EH (cell line): ENCODE data around the gene OLFML2A.
A peak's percentile ranks its signal among the peaks of the same experiment; 100 is the strongest.
"Not testable (repeated sequence)": the region's sequence is repeated elsewhere in the genome, so short reads cannot be mapped to it uniquely, and the experiment has no call there.

ENCODE experiments used
- DNase-seq: peaks from one replicate; pipeline ENCODE4 v3.0.0-alpha.2; 2015; ENCODE audit warnings: low read depth

The OLFML2A gene

DNA sequence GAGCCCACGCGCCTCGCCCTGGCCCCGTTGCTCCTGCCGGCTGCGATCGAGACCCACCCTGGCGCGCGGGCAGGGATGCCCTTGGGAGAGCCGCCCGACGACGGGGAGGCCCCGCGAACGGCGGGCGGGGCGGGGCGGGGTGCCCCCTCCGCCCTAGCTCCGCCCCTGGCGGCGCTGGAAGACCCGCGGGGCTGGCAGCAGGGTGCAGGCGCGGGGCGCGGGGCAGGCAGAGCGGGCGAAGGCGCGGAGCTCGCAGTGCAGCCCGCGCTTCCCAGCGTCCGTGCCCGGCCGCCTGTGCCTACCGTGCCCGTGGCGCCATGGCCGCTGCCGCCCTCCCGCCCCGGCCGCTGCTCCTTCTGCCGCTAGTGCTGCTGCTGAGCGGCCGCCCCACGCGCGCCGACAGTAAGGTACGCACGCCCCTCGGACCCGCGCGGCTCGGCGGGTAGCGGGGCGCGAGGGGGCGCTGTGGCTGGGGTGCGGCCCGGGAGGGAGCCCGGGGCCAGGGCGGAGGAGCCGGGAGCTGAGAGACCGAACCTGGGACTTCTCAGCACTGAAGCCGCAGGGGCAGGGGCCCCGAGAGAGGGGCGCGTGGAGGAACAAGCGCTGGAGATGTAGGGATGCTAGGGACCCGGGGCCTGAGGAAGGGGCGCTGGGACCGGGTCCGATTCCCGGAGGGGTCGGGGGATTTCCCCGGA lies at the start of gene OLFML2A:
OLFML2A (plus strand) TSS at position 180 of the 695 bp plus-strand sequence; CDS start at position 318, 138 bp downstream.
- peak; percentile 37 for DNase-seq

DNA sequence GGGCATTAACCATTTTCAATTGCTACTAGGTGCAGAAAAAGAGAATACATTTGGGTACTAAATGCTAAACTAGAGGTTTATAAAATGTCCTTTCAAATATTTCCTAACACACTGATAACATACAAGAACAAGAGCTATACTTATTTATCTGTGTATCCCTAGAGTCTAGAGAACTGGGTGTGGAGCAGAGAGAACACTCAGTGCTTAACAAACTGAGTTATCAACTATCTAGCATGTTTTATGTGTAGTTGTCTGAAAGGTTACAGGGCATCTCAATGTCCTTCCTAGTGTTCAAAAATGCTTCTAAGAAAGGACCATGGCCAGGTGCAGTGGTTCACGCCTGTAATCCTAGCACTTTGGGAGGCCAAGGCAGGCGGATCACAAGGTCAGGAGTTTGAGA lies 46.2 kb upstream of the OLFML2A start:
- no peak for DNase-seq

DNA sequence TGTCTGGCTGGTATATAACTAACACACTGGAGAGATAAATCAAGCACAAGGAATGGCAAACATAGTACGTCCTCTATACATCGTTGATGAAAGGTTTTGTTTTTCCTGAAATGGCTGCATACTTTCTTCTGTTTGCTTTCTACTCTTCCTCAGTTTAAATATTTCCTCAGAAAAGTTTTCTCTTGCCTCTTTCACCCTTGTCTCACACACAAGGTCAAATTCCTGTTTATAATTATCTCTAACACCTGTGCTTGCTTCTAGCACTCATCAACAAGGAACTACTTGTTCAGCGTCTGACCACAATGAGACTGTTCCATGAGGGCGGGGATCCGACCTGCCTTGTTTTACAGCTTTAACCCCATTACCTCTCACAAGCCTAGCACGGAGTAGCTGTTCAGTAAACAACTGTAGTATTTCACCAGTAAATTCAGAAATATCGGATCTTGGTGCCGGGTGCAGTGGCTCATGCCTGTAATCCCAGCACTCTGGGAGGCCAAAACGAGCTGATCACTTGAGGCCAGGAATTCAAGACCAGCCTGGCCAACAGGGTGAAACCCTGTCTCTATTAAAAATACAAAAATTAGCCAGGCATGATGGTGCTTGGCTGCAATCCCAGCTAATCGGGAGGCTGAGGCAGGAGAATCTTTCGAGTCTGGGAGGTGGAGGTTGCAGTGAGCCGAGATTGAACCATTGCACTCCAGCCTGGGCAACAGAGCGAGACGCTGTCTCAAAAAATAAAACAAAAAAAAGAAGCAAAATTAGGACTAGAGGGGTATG lies 42.8 kb upstream of the OLFML2A start:
- DNase-seq: no peak

DNA sequence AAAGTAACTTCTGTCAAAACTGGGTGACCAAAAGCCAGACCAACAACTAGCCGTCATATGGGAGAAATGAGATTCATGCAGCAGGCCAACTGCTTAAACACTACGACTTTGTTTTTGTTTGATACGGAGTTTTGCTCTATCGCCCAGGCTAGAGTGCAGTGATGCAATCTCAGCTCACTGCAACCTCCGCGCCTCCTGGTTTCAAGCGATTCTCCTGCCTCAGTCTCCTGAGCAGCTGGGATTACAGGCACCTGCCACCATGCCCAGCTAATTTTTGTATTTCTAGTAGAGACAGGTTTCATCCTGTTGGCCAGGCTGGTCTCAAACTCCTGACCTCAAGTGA lies 42.2 kb upstream of the OLFML2A start:
- not testable (repeated sequence) for DNase-seq

DNA sequence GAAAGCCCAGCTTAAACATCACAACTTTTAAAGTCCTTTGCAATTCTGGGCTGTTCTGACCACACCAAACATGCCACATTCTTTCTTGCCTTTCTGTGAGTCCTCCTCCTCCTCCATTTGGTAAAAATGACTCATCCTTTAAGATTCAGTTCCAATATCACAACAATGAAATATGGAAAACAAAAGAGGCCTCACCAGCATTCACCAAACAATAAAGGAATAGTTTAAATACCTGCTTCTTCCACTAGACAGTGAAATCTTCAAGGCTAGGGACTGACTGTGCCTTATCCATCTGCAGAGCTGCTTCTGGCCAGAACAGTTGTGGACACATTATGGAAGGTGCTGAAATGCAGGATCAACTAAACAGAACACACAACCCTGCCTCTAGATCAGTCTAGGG lies 41.8 kb upstream of the OLFML2A start:
- peak; percentile 77 for DNase-seq

DNA sequence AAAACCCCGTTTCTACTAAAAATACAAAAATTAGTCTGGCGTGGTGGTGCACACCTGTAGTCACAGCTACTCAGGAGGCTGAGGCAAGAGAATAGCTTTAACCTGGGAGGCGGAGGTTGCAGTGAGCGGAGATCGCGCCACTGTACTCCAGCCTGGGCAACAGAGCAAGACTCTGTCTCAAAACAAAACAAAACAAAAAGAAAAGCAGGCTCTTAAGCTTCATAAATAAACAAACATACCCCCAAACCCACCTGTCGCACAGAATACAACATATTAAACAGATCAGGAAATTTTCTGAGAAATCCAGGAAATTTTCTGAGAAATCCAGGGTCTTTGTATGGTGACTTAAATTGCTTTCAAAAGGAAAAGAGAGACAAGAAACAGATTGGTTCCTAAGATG lies 38.9 kb upstream of the OLFML2A start:
- DNase-seq: not testable (repeated sequence)

DNA sequence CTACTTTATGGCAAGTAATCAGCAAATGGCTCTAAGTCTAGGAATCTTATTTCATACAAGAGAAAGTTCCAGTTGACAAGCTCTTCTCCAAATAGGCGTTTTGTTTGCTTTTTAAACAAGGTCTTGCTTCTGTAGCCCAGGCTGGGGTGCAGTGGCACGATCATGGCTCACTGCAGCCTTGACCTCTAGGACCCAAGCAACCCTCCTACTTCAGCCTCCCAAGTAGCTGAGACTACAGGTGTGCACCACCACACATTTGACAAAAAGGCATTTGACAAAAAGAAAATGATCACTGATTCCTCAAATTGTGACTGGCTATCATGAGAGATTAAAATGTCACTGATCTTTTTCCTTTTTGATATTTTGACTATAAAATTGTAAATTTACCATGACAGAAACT lies 37.6 kb upstream of the OLFML2A start:
- DNase-seq: no peak

DNA sequence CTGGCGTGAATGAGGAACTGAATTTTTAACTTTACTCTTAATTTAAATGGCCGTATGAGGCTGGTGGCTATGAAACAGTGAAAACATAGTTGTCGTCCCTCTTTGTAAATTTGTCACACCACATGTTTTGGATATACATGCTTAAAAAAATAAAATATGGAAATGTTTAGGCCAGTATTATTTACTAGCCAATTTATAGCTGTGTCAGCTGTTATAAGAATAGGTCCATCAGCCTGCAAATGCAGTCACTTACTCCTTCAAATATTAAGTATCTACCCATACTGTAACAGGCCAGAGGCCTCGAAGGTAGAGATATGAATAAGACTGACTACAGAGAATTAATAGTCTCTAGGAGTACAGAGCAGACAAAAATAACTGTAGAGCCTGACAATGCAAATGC lies 35.8 kb upstream of the OLFML2A start:
- DNase-seq: no peak

DNA sequence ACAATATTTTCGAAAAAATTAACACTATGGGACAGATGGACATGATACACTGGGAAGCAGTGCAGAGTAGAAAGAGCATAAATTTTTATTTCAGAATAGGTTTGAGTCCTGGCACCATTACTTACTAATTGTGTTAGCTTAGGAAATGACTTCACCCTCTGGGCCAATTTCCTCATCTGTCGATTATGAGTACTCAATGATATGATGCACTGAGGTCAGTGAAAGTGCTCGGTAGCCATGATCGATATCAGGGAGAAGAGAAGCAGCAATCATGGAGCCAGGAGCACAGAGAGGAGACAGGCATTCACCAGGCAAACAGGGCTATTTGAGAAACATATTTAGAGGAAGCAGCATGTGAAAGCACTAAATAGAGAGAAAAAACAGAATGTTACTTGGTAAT lies 35.3 kb upstream of the OLFML2A start:
- DNase-seq: no peak

DNA sequence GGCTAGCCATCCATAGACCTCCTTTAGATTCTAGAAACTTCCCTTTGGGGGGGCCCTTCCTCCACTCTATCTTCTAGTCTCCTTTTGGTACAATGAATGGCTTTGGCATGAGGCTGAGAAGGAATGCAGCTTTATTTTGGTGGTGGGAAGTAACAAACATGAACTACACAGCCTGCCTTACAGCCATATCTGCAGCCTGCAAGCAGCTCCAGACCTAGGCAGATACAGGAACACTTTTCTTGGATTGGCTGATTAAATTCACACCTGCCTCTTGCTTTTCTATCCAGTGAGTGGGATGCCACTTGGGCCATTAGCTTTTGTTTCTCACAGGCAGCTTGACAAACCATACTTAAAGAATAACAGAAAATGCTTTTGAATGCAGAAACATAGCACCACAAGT lies 34.0 kb upstream of the OLFML2A start:
- no peak for DNase-seq

DNA sequence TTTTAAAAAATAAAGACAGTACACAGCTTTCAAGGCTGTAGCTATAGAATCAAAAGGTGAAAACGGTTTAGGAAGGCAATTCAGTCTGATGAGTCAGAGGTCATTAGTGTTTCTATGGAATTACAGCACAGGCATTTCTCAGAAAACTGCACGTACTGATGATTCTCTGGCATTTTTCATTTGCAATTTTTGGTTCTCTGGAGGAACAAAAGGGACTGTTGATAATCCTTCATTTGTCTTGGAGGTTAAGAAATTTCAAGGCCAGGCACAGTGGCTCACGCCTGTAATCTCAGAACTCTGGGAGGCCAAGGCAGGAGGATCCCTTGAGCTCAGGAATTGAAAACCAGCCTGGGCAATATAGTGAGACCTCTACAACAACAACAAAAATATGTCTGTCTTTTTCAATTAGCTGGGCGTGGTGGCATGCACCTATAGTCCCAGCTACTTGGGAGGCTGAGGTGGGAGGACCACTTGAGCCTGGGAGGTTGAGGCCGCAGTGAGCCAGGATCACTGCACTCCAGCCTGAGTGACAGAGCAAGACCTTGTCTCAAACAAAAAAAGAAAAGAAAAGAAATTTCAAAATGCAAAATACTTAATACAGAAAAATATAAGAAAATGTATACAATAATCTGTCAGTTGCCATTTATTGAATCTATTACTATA lies 33.1 kb upstream of the OLFML2A start:
- DNase-seq: peak; percentile 53

DNA sequence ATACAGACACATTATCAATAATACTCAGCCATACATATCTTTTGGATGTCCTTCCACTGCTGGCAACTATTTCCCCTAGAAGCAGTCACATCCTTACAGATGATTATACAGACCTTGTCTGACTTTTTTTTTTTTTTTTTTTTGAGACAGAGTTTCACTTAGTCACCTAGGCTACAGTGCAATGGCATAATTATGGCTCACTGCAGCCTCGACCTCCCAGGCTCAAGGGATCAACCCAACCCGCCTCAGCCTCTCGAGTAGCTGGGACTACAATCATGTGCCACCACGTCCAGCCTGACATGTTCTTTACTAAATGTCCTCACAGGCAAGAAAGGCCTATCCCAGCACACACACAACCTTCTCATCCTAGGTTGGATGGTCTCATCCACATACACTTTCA lies 29.9 kb upstream of the OLFML2A start:
- DNase-seq: no peak

DNA sequence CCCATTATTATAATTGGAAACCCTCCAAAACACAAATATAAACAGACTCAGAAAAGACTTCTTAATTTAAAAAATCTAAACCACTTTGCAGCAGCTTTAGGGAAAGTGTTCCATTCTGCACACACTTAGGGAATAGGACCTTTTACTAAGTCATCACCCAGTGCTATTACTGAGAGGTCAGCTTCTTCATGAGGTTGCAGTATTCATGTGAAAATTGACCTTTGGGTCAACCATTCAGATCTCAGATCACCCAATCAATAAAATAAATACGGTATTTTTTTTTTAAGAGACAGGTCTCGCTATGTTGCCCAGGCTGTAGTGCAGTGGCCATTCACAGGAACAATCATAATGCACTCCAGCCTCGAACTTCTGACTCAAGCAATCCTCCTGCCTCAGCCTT lies 27.6 kb upstream of the OLFML2A start:
- no peak for DNase-seq

DNA sequence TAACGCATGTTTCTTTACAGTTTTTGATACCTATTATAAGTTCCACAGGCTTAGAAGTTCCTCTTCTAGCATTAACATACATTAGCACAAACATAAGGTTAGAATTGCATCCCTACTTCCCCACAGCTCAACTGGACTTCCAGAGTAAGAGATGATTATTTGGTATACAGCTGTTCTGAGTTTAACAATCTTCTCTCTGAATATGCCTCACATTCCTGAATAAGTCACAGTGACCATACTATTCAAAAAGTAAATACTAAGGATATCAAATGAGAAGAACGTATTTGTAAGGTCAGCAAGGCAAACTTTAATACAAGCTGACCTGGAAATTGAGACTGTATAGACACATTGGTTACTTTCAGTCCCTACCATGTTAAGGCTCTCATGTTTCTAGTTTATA lies 27.2 kb upstream of the OLFML2A start:
- peak; percentile 59 for DNase-seq

DNA sequence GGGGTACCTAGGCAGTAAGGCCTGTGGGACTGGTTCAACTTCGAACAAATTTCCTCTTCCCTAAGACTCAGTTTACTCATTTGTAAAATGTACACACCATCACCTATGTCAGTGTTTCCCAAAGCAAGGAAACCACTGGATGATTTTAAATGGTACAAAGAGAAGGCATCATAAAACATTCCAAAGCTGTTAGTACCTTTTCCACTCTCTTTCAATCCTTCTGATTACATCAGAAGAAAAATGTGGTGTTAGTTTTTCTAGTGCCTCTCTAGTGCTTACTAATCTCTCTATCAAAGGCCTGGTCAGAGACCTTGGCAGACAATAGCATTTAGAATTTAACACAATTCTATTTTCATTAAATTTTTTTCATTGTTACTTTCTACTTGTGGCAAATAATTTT lies 24.0 kb upstream of the OLFML2A start:
- peak; percentile 79 for DNase-seq

DNA sequence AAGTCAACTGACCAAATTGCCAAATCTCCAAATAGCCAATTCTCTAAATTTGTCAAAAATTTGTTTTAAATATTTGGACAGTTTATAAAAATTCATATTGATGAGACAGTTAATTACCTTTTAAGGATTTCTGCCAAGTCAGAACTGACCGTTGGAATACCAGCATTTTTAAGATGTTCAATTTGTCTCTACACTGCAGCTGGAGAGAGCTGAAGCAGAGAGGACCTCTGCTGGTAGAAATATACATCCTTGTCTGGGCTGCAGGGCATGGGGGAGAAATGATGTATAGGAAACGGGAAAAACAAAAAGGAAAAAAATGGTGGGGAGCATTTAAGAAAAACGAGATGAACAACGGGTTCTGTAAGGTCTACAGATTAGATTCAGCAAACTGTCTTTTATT lies 22.6 kb upstream of the OLFML2A start:
- peak; percentile 50 for DNase-seq

DNA sequence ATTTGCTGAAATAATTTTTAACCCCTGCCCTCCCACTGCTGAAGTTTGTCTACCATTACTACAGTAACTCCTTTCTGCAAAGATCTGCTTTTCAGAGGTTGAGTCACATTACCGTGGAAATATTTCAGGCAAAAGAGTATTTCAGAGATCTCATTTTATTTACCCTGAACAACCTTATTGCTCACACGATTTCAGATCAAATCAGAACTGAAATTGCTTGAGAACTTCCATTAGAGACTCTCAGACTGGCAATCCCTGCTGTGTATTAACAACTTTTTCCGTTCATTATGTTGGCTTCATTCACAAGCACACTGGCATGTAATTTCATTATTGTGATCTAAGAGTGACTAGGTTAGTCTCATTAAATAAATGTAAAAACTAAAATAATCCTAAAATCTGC lies 21.9 kb upstream of the OLFML2A start:
- DNase-seq: no peak

DNA sequence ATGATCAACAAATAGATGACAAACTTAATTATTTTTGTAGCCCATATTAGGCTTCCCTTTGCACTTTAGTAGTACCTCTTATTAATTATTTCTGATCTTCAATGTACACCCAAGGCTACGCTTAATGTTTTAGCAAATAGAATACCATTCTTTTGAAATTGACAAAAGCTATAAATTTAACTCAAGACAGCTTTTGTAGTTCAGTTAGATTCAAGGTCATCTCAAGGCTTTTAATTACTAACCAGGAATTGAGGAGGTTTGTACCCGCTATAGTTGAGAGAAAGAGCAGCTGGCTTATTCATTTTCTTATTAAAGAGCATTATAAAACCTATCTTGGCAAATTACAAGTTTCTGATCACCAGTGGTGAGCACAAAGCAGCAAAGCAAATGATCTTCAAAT lies 20.9 kb upstream of the OLFML2A start:
- no peak for DNase-seq

DNA sequence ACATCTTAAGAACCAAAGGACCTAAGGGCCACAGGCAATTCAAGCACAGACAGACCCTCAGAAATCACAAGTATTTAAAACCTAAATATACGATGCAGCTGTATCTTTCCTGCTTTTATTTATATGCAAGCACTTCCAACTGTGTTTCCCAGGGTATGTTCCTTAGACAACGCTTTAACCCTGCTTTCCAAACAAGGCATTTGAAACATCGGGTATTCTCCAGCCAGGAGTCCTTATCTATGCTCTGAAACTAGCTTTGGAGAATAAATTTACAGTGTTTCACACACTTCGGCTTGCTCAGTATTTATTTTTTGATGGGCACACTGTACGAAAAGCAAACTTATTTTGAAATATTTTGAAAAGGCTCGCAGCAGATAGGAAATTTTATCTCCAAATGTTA lies 19.3 kb upstream of the OLFML2A start:
- no peak for DNase-seq

DNA sequence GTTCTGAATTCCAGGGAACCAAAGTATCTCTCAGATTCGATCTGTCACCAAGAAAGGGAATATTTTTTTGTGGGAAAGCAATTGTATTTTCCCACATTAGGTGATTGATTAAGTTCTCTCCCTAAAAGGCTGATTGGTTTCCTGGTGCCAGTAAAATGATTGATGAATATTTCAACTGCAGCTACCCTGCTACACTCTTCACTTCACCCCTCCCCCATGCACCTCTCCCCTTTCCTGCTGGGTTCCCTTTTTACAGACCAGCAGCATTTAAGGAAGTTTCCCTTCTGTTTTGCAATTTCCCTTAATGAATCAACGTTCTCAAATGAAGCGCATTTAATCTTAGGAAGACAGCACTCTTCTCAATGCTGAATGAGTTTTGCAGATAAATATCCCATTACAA lies 18.9 kb upstream of the OLFML2A start:
- no peak for DNase-seq

DNA sequence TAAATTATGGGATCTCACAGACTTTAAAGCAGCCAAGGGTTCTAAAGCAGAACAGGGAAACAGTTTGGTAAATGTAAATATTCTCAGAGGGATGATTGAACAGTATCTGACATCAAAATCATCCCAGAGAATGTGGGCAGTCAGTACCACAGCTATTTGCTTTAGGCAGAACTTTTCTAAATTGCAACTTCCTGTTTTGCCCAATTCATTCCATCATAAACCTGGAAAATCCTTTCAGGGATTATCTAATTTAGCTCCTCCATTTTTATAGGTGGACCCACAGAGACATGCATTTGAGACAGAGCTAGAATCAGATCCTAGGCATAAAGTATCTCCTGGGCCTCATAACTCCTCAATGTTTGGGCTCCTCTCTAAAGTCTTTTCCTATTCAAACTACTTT lies 18.2 kb upstream of the OLFML2A start:
- peak; percentile 41 for DNase-seq

DNA sequence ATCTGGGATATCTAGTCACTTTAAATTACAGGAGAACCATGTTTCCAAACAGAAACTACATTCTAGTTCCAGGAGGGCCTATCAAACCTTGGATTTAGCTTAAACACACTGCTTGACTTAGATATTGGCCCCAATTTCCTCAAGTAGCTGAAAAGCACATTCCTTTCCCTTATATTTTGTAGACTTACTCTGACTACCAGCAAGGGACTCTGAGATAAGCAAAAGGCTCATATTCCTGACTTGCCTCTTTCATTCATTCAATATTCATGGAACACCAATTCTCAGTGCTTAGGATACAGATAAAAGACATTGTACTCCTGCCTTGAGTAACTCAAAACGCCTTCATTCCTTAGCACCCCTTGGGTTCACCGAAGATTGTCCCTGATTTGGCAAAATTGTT lies 17.6 kb upstream of the OLFML2A start:
- no peak for DNase-seq

DNA sequence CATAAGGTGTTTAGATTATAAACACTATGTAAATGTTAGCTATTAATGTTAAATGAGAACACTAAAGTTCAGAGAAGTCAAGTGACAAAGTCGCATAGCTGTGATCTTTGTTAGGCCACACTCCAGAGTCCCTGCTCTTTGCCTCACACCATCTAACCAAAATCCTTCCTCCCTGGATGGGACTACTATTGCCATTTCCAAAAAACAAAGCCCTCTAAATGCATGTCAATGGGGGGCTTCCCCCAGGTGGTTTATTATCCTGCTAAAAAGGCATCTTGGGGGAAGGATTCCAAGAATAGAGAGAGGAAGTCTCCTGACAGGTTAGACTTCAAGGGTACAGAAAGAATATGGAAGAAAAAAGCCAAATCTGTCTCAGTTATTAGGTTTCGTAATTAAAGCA lies 16.2 kb upstream of the OLFML2A start:
- DNase-seq: no peak
